Panc1 (cell line): Measurements from ENCODE around the gene ZDHHC1. TPM values are rescaled to one million over a fixed set of nuclear protein-coding genes. Genes with fewer than 3 reads are reported as not detected.

Source experiments
- ATAC-seq: fragments of 200-7000 bp; cut with Tn5 transposase; 2 replicates; pipeline ENCODE4 v1.9.1; 2020; ENCODE audit warnings: mild to moderate bottlenecking, moderate library complexity
- BruUV-seq: library from RNA; stranded (reverse); fragments of 400-500 nt; replicated peaks from 2 replicates; lab custom pipeline; 2021; lab: Mats Ljungman, UMichigan
- CTCF ChIA-PET: fragments of 300-600 bp; sonication (Branson Sonifier 250); formaldehyde crosslinking; loops from one replicate; lab custom pipeline; 2022; ENCODE audit warnings: antibody characterized with exemption; lab: Charles Lee
- POLR2A ChIA-PET: fragments of 300-600 bp; sonication (Branson Sonifier 250); formaldehyde crosslinking; loops from one replicate; lab custom pipeline; 2022; ENCODE audit warnings: antibody characterized with exemption; lab: Charles Lee
- DNase-seq: peaks from one replicate; pipeline ENCODE4 v3.0.0-alpha.2; 2010; ENCODE audit warnings: low read depth, low spot score
- H3K27ac ChIP-seq: 2 replicates; pipeline ENCODE4 v1.5.1; 2011; ENCODE audit warnings: mild to moderate bottlenecking, low read length, inconsistent platforms
- H3K27me3 ChIP-seq: fragments of 200-500 bp; sonication (Bioruptor generic); 2 replicates; pipeline ENCODE4 v1.6.0; 2014; ENCODE audit warnings: low read length, inconsistent platforms; ENCODE audit not compliant: control insufficient read depth, insufficient read depth
- H3K36me3 ChIP-seq: fragments of 200-500 bp; sonication (Bioruptor generic); 2 replicates; pipeline ENCODE4 v1.5.1; 2014; ENCODE audit warnings: inconsistent platforms, mild to moderate bottlenecking, low read length, moderate library complexity; ENCODE audit not compliant: control insufficient read depth, insufficient read depth
- H3K4me1 ChIP-seq: 2 replicates; pipeline ENCODE4 v1.5.1; 2011; ENCODE audit warnings: inconsistent platforms, mild to moderate bottlenecking, low read length, moderate library complexity; ENCODE audit not compliant: control insufficient read depth, insufficient read depth
- H3K4me3 ChIP-seq, 2 experiments: 2 replicates each; pipeline ENCODE4 v1.5.1; 2011 to 2012; ENCODE audit warnings: low read depth in 2 of 2, low read length in 2 of 2, mild to moderate bottlenecking in 2 of 2, inconsistent platforms in 1 of 2, moderate library complexity in 1 of 2
- H3K9me3 ChIP-seq: fragments of 200-500 bp; sonication (Bioruptor generic); 2 replicates; pipeline ENCODE4 v1.5.1; 2014; ENCODE audit warnings: low read depth, mild to moderate bottlenecking, inconsistent platforms, low read length, moderate library complexity; ENCODE audit not compliant: control insufficient read depth, insufficient read depth
- CTCF ChIP-seq: fragments of 450-650 bp; IDR thresholded peaks from 2 replicates; pipeline ENCODE4 v1.5.1; 2017; ENCODE audit warnings: mild to moderate bottlenecking
- POLR2AphosphoS5 ChIP-seq: IDR thresholded peaks from 2 replicates; pipeline ENCODE4 v1.6.1; 2012; ENCODE audit warnings: mild to moderate bottlenecking, low read depth, low read length, moderate library complexity
- REST ChIP-seq, 2 experiments: IDR thresholded peaks; 2 replicates each; pipeline ENCODE4 v1.6.1; 2011 to 2012; ENCODE audit warnings: low read depth in 2 of 2, control low read depth in 1 of 2, low read length in 1 of 2, mild to moderate bottlenecking in 1 of 2, moderate library complexity in 1 of 2; ENCODE audit not compliant: insufficient read depth in 1 of 2
- SIN3A ChIP-seq: IDR thresholded peaks from 2 replicates; pipeline ENCODE4 v1.6.1; 2012; ENCODE audit warnings: low read depth, mild to moderate bottlenecking, low read length, moderate library complexity, borderline replicate concordance; ENCODE audit not compliant: insufficient read depth
- TCF7L2 ChIP-seq: IDR thresholded peaks from 2 replicates; pipeline ENCODE4 v1.6.1; 2011; ENCODE audit warnings: mild to moderate bottlenecking, low read depth, low read length, inconsistent platforms
- in situ Hi-C: cut with HindIII; loops from 2 replicates; pipeline ENCODE4 v1.10.0; 2016; ENCODE audit warnings: low sequenced_read_pairs, low pct_unique_long_range_greater_than_20kb
- intact Hi-C: fragments of 100-400 bp; cut with micrococcal nuclease; formaldehyde crosslinking; loops from one replicate; pipeline ENCODE4 v1.10.0; 2022; ENCODE audit not compliant: unreplicated experiment
- total RNA-seq: library from RNA; stranded (reverse); gene quantifications from one replicate; pipeline ENCODE4 v1.2.1, GENCODE V29; 2021; ENCODE audit not compliant: unreplicated experiment

ZDHHC1 gene
- total RNA-seq, 1 experiment from 2014 or later: 7.8 TPM

DNA sequence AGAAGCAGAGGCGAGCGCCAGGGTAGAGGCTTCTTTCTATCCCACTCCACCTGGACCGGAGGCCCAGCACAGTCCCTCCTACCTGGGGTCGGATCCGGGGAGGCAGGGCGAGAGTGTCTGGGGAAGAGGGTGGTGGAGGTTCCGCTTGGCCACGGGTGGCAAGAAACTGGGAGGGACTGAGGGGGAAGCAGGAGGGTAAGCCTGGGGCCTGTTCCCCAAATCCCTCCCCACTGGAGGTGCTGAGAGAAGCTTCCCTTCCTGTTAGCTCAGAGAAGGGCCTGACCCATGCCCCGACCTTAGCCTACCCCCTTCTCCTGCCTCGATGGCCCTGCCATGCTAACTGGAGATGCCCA is 21.2 kb downstream of the ZDHHC1 start:
- DNase-seq: no peak
- POLR2A ChIA-PET: no interaction called here
- Histone ChIP-seq H3K4me1 (no peaks in the 10 kb centered on the region; the same call in 1 of the 2 replicates), H3K9me3 (no peaks in the 10 kb centered on the region), H3K36me3 (no peaks in the 10 kb centered on the region), H3K4me3 (no peak overlapping the region), H3K27me3 (no peaks in the 10 kb centered on the region), H3K27ac (no peak overlapping the region)
- BruUV-seq: no TSS peak
- CTCF ChIA-PET: no interaction called here
- in situ Hi-C loops (no loop called here), intact Hi-C loops (no loop called here)
- no peak for ATAC-seq
- TF ChIP-seq REST (IDR thresholded peaks at IDR 0.05; ENCODE audit: insufficient read depth in 1 of 2, low read depth in 2 of 2, low read length in 1 of 2) (no peak), TCF7L2 (no peak), SIN3A (no peak), CTCF (no peak), POLR2AphosphoS5 (no peak)

- Histone ChIP-seq H3K27me3 (no peaks in the 10 kb centered on the region), H3K27ac (no peak overlapping the region), H3K36me3 (no peaks in the 10 kb centered on the region), H3K4me1 (no peaks in the 10 kb centered on the region; the same call in 1 of the 2 replicates), H3K4me3 (no peak overlapping the region), H3K9me3 (no peaks in the 10 kb centered on the region)
- ChIA-PET CTCF (no interaction called here), POLR2A (no interaction called here)
- intact Hi-C loops: no loop called here
- no TSS peak for BruUV-seq
- no peak for DNase-seq
- ATAC-seq: no peak
- TF ChIP-seq TCF7L2 (no peak), REST (IDR thresholded peaks at IDR 0.05; ENCODE audit: insufficient read depth in 1 of 2, low read depth in 2 of 2, low read length in 1 of 2) (no peak), POLR2AphosphoS5 (no peak), CTCF (no peak), SIN3A (no peak)
- in situ Hi-C loops: no loop called here
Observed at GRCh38 chr16:67394155-67395104, 21.8 kb downstream of the ZDHHC1 start.
